GM23338 (cell line): ENCODE data around the gene TMEM132A. TPM values are rescaled to one million over a fixed set of nuclear protein-coding genes. Genes with fewer than 3 reads are reported as not detected.

Experiments used
- ATAC-seq: fragments of 200-7000 bp; cut with Tn5 transposase; 3 replicates; pipeline ENCODE4 v1.9.1; 2020
- DNase-seq: peaks from one replicate; pipeline ENCODE4 v3.0.0-alpha.2; 2015; ENCODE audit warnings: low spot score
- H2AFZ ChIP-seq: fragments of 200-600 bp; sonication (generic); 2 replicates; pipeline ENCODE4 v1.8.0; 2016; ENCODE audit warnings: antibody characterized with exemption, mild to moderate bottlenecking, moderate library complexity
- H3F3A ChIP-seq: fragments of 200-600 bp; sonication (generic); replicated peaks from 2 replicates; pipeline ENCODE4 v1.8.0; 2017; ENCODE audit warnings: antibody characterized with exemption, mixed run types, low read depth
- H3K27ac ChIP-seq: fragments of 200-600 bp; sonication (generic); 2 replicates; pipeline ENCODE4 v1.6.1; 2016; ENCODE audit warnings: low read depth
- H3K27me3 ChIP-seq: fragments of 200-600 bp; sonication (generic); 2 replicates; pipeline ENCODE4 v1.8.0; 2016; ENCODE audit warnings: mild to moderate bottlenecking, mixed run types, moderate library complexity; ENCODE audit not compliant: insufficient read depth
- H3K36me3 ChIP-seq: fragments of 200-600 bp; sonication (generic); 2 replicates; pipeline ENCODE4 v1.8.0; 2016; ENCODE audit warnings: mild to moderate bottlenecking; ENCODE audit not compliant: insufficient read depth
- H3K4me1 ChIP-seq: fragments of 200-600 bp; sonication (generic); 2 replicates; pipeline ENCODE4 v1.8.0; 2016; ENCODE audit warnings: mild to moderate bottlenecking, moderate library complexity; ENCODE audit not compliant: insufficient read depth
- H3K4me2 ChIP-seq: fragments of 200-600 bp; sonication (generic); 2 replicates; pipeline ENCODE4 v1.7.1; 2017; ENCODE audit warnings: mixed run types
- H3K4me3 ChIP-seq: fragments of 200-600 bp; sonication (generic); 2 replicates; pipeline ENCODE4 v1.6.1; 2016; ENCODE audit warnings: mixed run types
- H3K79me2 ChIP-seq: fragments of 200-600 bp; sonication (generic); replicated peaks from 2 replicates; pipeline ENCODE4 v1.8.0; 2017; ENCODE audit warnings: mild to moderate bottlenecking; ENCODE audit not compliant: insufficient read depth
- H3K9me2 ChIP-seq: fragments of 200-600 bp; sonication (generic); 2 replicates; pipeline ENCODE4 v1.8.0; 2017; ENCODE audit not compliant: insufficient read depth
- H4K20me1 ChIP-seq: fragments of 200-600 bp; sonication (generic); replicated peaks from 2 replicates; pipeline ENCODE4 v1.8.0; 2017; ENCODE audit warnings: mild to moderate bottlenecking; ENCODE audit not compliant: insufficient read depth
- H3K27ac Mint-ChIP-seq: 2 replicates; pipeline ENCODE4 v1.8.0; 2020; ENCODE audit warnings: inconsistent platforms, mild to moderate bottlenecking, moderate library complexity, mixed read lengths
- H3K27me3 Mint-ChIP-seq: 3 replicates; pipeline ENCODE4 v1.8.0; 2022; ENCODE audit warnings: low read depth, mild to moderate bottlenecking, moderate library complexity, mixed read lengths, inconsistent platforms; ENCODE audit not compliant: insufficient read depth, poor library complexity
- H3K36me3 Mint-ChIP-seq: 3 replicates; pipeline ENCODE4 v1.8.0; 2021; ENCODE audit warnings: low read depth, mild to moderate bottlenecking, inconsistent platforms, moderate library complexity, mixed read lengths
- H3K4me1 Mint-ChIP-seq: 3 replicates; pipeline ENCODE4 v1.8.0; 2020; ENCODE audit warnings: mild to moderate bottlenecking, inconsistent platforms, mixed read lengths
- H3K4me3 Mint-ChIP-seq: 3 replicates; pipeline ENCODE4 v1.8.0; 2021; ENCODE audit warnings: moderate library complexity, mild to moderate bottlenecking, inconsistent platforms, mixed read lengths
- H3K9me3 Mint-ChIP-seq: 3 replicates; pipeline ENCODE4 v1.8.0; 2020; ENCODE audit warnings: moderate library complexity, mild to moderate bottlenecking, inconsistent platforms, mixed read lengths
- ETS1 ChIP-seq: IDR thresholded peaks from 2 replicates; pipeline ENCODE4 v1.6.1; 2016; ENCODE audit warnings: antibody characterized with exemption
- EZH2 ChIP-seq: fragments of 200-600 bp; sonication (generic); IDR thresholded peaks from one replicate; pipeline ENCODE4 v1.8.0; 2017; ENCODE audit warnings: antibody characterized with exemption, mild to moderate bottlenecking, low read depth; ENCODE audit not compliant: unreplicated experiment
- EZH2phosphoT487 ChIP-seq: fragments of 200-600 bp; sonication (generic); IDR thresholded peaks from one replicate; pipeline ENCODE4 v1.8.1; 2018; ENCODE audit warnings: antibody characterized with exemption; ENCODE audit not compliant: unreplicated experiment
- JUNB ChIP-seq: IDR thresholded peaks from one replicate; pipeline ENCODE4 v1.6.1; 2016; ENCODE audit warnings: antibody characterized with exemption; ENCODE audit not compliant: unreplicated experiment
- NANOG ChIP-seq: IDR thresholded peaks from 2 replicates; pipeline ENCODE4 v1.6.1; 2016; ENCODE audit warnings: antibody characterized with exemption, borderline replicate concordance
- POLR2AphosphoS5 ChIP-seq: IDR thresholded peaks from 2 replicates; pipeline ENCODE4 v1.6.1; 2016; ENCODE audit warnings: antibody characterized with exemption, low read depth
- REST ChIP-seq: IDR thresholded peaks from one replicate; pipeline ENCODE4 v1.6.1; 2018; ENCODE audit warnings: antibody characterized with exemption; ENCODE audit not compliant: unreplicated experiment
- STAT1 ChIP-seq: IDR thresholded peaks from one replicate; pipeline ENCODE4 v1.6.1; 2016; ENCODE audit warnings: antibody characterized with exemption; ENCODE audit not compliant: unreplicated experiment
- ZNF114 ChIP-seq: fragments of 250-450 bp; sonication (Bioruptor Pico); IDR thresholded peaks from 2 replicates; pipeline ENCODE4 v1.5.0; 2020; ENCODE audit warnings: mild to moderate bottlenecking, moderate library complexity
- ZNF331 ChIP-seq: fragments of 250-450 bp; sonication (Bioruptor Pico); IDR thresholded peaks from 2 replicates; pipeline ENCODE4 v1.5.0; 2020; ENCODE audit warnings: low read depth, mild to moderate bottlenecking, moderate library complexity
- ZNF462 ChIP-seq: fragments of 250-450 bp; sonication (Bioruptor Pico); IDR thresholded peaks from 2 replicates; pipeline ENCODE4 v1.5.0; 2020; ENCODE audit warnings: mild to moderate bottlenecking, moderate library complexity
- polyA plus RNA-seq: library from polyadenylated mRNA; unstranded; fragments of >200 nt; fragmentation: Nextera tagmentation; extraction: Ambion mirVana; gene quantifications from 2 replicates; pipeline ENCODE4 v1.2.1, GENCODE V29; 2016
- total RNA-seq: library from RNA; depleted of rRNA; stranded (reverse); fragments of >200 nt; shearing (Covaris generic); gene quantifications from 2 replicates; pipeline ENCODE4 v1.2.3, GENCODE V29; 2014

Gene TMEM132A
- total and polyA plus RNA-seq, 2 experiments from 2014 or later: 36.2 to 96.6 TPM

GRCh38 chr11:60919956-60920355 is 4.3 kb upstream of the TMEM132A start:
- Mint-ChIP-seq H3K9me3 (no peaks in the 10 kb centered on the region; the same call in 2 of the 3 replicates), H3K27me3 (peaks cover 11% of the 10 kb centered on the region), H3K4me1 (peaks cover 29% of the 10 kb centered on the region), H3K4me3 (no peak overlapping the region), H3K36me3 (peaks cover 40% of the 10 kb centered on the region), H3K27ac (no peak overlapping the region)
- H3K27ac ChIP-seq: no peak overlapping the region
- peaks cover 21% of the 10 kb centered on the region for H3K4me1 ChIP-seq
- H3K4me3 ChIP-seq: no peak overlapping the region
- TF ChIP-seq STAT1: no peak
- TF ChIP-seq EZH2phosphoT487: no peak
- no peak for TF ChIP-seq POLR2AphosphoS5
- no peak for TF ChIP-seq ZNF331 (CRISPR knock-in tag)
- no peak for TF ChIP-seq EZH2
- TF ChIP-seq NANOG: no peak
- no peak for TF ChIP-seq ZNF114 (CRISPR knock-in tag)
- TF ChIP-seq JUNB: no peak
- no peak for TF ChIP-seq ETS1
- no peak for TF ChIP-seq REST
- TF ChIP-seq ZNF462: no peak
- no peaks in the 10 kb centered on the region for H3K9me2 ChIP-seq
- no peak for ATAC-seq
- 0 out of 2 replicates have a peak, but pooled peaks cover under 1% of the 10 kb centered on the region for H3K27me3 ChIP-seq
- H3K79me2 ChIP-seq: peaks cover 29% of the 10 kb centered on the region
- H3K4me2 ChIP-seq: no peak overlapping the region
- DNase-seq: peak; percentile 11
- H3K36me3 ChIP-seq: no peaks in the 10 kb centered on the region
- no peak overlapping the region for H2AFZ ChIP-seq
- peaks cover 7% of the 10 kb centered on the region; the same call in 1 of the 2 replicates for H4K20me1 ChIP-seq
- H3F3A ChIP-seq: 0 out of 2 replicates have a peak, but pooled peaks cover 2% of the 10 kb centered on the region
